Endometrium (tissue), 2 donors: ENCODE results near the gene KAT6B.

ENCODE experiments used
- FAIRE-seq: peaks from 2 replicates; lab custom pipeline; 2012; peaks lifted over from hg19 to GRCh38; lab: Jason Lieb, UNC
- donor health status: control.
- donor health status: control.

KAT6B gene

GRCh38 chr10:75015442-75015841 lies 189.0 kb downstream of the KAT6B start:
- FAIRE-seq, result no peak

GRCh38 chr10:75016325-75016724 lies 189.9 kb downstream of the KAT6B start:
- no peak for FAIRE-seq

- no peak for FAIRE-seq
Observed at GRCh38 chr10:75018251-75018650, 191.9 kb downstream of the KAT6B start.

GRCh38 chr10:75018686-75019307 lies 192.4 kb downstream of the KAT6B start:
- FAIRE-seq, result no peak

GRCh38 chr10:75019370-75019769 lies 193.0 kb downstream of the KAT6B start:
- no peak for FAIRE-seq

- FAIRE-seq, result no peak
Observed at GRCh38 chr10:75020168-75020567, 193.8 kb downstream of the KAT6B start.

GRCh38 chr10:75021379-75022249 lies 195.2 kb downstream of the KAT6B start:
- no peak for FAIRE-seq

- no peak for FAIRE-seq
Observed at GRCh38 chr10:75023074-75023473, 196.7 kb downstream of the KAT6B start.

- FAIRE-seq, result no peak
Observed at GRCh38 chr10:75024971-75025523, 198.6 kb downstream of the KAT6B start.

GRCh38 chr10:75028049-75028448 lies 201.6 kb downstream of the KAT6B start:
- no peak for FAIRE-seq

- no peak for FAIRE-seq
Observed at GRCh38 chr10:75028748-75029147, 202.3 kb downstream of the KAT6B start.

- no peak for FAIRE-seq
Observed at GRCh38 chr10:75029420-75029819, 203.0 kb downstream of the KAT6B start.

- no peak for FAIRE-seq
Observed at GRCh38 chr10:75029857-75030256, 203.5 kb downstream of the KAT6B start.

- FAIRE-seq, result no peak
Observed at GRCh38 chr10:75030371-75030770, 204.0 kb downstream of the KAT6B start.

GRCh38 chr10:75032119-75032518 lies 205.7 kb downstream of the KAT6B start:
- no peak for FAIRE-seq

GRCh38 chr10:75032813-75033212 lies 206.4 kb downstream of the KAT6B start:
- FAIRE-seq, result no peak

GRCh38 chr10:75033399-75034130 lies 207.2 kb downstream of the KAT6B start:
- no peak for FAIRE-seq

- no peak for FAIRE-seq
Observed at GRCh38 chr10:75034131-75034512, 207.7 kb downstream of the KAT6B start.

- no peak for FAIRE-seq
Observed at GRCh38 chr10:75034714-75035258, 208.4 kb downstream of the KAT6B start.

GRCh38 chr10:75035975-75036708 lies 209.7 kb downstream of the KAT6B start:
- no peak for FAIRE-seq
